ENCODE measurements around the gene RHBDD3.

RHBDD3 gene

GRCh38 chr22:29267858-29268510 is at the start of gene RHBDD3, which contains the start of gene EWSR1:
Gene RHBDD3 (minus strand): TSS chr22:29267981. CDS start chr22:29265626, 2,355 bp downstream.
Gene EWSR1 (plus strand): TSS chr22:29268268. CDS start chr22:29268337, 69 bp downstream.
- in situ Hi-C loops (cut with MboI; ENCODE audit: low pct_unique_long_range_greater_than_20kb, low sequenced_read_pairs, unreplicated experiment): no loop called here
- DNase-seq (ENCODE audit: low spot score): peak; percentile 97
- TF ChIP-seq, protein P1, sequence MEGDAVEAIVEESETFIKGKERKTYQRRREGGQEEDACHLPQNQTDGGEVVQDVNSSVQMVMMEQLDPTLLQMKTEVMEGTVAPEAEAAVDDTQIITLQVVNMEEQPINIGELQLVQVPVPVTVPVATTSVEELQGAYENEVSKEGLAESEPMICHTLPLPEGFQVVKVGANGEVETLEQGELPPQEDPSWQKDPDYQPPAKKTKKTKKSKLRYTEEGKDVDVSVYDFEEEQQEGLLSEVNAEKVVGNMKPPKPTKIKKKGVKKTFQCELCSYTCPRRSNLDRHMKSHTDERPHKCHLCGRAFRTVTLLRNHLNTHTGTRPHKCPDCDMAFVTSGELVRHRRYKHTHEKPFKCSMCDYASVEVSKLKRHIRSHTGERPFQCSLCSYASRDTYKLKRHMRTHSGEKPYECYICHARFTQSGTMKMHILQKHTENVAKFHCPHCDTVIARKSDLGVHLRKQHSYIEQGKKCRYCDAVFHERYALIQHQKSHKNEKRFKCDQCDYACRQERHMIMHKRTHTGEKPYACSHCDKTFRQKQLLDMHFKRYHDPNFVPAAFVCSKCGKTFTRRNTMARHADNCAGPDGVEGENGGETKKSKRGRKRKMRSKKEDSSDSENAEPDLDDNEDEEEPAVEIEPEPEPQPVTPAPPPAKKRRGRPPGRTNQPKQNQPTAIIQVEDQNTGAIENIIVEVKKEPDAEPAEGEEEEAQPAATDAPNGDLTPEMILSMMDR (IDR thresholded peaks at IDR 0.05; ENCODE audit: extremely low read depth, insufficient read depth, missing control alignments): no peak

DNA sequence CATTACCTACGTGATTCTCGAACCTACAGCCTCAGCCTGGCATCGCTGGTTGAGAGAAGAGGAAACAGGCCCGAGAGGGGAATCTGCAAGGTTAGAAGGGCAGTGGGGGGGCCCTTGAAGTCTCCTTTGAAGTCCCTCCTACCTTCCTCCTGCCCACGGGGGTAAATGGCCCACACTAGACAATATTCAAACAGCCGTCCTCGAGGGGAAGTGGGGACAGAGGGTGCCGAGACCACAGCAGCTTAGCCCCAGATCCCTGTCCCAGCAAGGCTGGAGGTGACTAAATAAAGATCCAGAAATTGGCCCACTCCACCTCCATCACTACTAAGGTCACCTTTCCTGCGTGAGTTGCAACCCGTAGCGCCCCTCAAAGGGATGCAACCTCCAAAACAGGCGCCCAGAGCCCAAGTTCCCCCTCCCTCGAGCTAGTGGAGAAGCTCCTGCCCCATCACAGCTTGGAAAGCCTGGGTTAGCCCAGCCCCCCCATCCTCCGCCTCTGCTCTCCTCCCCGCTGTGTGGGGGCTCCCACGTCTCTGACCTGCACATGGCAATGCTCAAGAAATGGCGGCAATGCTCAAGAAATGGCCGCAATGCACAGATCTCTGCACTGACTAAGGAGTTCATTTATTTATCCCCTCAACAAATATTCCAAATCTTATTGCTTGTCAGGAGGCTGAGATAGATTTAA is 48.5 kb upstream of the RHBDD3 start:
- in situ Hi-C loops (cut with MboI; ENCODE audit: low pct_unique_long_range_greater_than_20kb, low sequenced_read_pairs, unreplicated experiment): no loop called here
- TF ChIP-seq, protein P1 (IDR thresholded peaks at IDR 0.05; ENCODE audit: extremely low read depth, insufficient read depth, missing control alignments): no peak
- DNase-seq (ENCODE audit: low spot score): no peak

GRCh38 chr22:29315286-29316140 is 47.7 kb upstream of the RHBDD3 start, which contains the start of gene RASL10A:
Gene RASL10A (minus strand): TSS chr22:29315697. CDS start chr22:29315246, 451 bp downstream.
- peak; percentile 74 for DNase-seq (ENCODE audit: low spot score)
- in situ Hi-C loops (cut with MboI; ENCODE audit: low pct_unique_long_range_greater_than_20kb, low sequenced_read_pairs, unreplicated experiment): no loop called here
- TF ChIP-seq, protein P1 (IDR thresholded peaks at IDR 0.05; ENCODE audit: extremely low read depth, insufficient read depth, missing control alignments): no peak

DNA sequence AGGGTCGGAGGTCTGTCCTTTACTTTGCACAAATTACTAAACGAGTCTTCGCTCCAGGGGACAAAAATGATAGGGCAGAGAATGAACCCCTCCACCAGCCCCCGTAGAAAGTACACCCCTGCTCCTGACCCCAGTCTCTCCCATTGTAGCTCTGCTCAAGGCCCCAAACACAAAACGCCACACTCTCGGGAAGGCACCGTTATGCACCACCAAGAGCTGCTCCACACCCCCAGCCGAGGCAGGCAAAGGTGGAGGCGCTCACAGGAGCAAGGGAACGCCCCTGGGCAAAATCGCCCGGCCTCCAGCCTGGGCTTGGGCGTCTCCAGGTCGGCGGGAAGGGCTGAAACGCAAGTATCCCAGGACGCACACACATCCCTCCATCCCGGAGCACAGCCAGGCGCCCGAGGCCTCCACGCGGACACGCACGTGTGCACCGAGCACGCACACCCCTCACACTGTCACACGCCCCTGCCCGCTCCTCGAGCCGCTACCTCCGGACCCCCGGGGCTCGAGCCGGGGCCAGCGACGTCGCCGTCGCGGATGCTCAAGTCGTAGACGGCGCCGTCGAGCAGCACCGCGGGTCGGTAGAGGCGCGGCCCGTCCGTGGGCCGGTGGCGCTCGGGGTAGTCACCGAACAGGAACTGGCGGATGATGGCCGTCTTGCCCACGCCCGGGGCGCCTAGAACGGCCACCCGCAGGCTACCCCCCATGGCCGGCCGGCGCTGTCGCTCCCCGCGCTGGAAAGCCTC is 46.9 kb upstream of the RHBDD3 start:
- TF ChIP-seq, protein P1 (IDR thresholded peaks at IDR 0.05; ENCODE audit: extremely low read depth, insufficient read depth, missing control alignments): no peak
- no peak for DNase-seq (ENCODE audit: low spot score)
- in situ Hi-C loops (cut with MboI; ENCODE audit: low pct_unique_long_range_greater_than_20kb, low sequenced_read_pairs, unreplicated experiment): no loop called here

- in situ Hi-C loops (cut with MboI; ENCODE audit: low pct_unique_long_range_greater_than_20kb, low sequenced_read_pairs, unreplicated experiment): no loop called here
- TF ChIP-seq, protein P1 (IDR thresholded peaks at IDR 0.05; ENCODE audit: extremely low read depth, insufficient read depth, missing control alignments): no peak
- no peak for DNase-seq (ENCODE audit: low spot score)
Observed at GRCh38 chr22:29313576-29314466, 46.0 kb upstream of the RHBDD3 start.
